IMR-90 (cell line): ENCODE measurements around the gene KIFC3. TPM values are rescaled to one million over a fixed set of nuclear protein-coding genes. Genes with fewer than 3 reads are reported as not detected.
A peak's percentile ranks its signal among the peaks of the same experiment; 100 is the strongest.

Experiments
- ATAC-seq: fragments of 200-7000 bp; cut with Tn5 transposase; 2 replicates; pipeline ENCODE4 v1.9.1; 2020; ENCODE audit warnings: low read depth, mild to moderate bottlenecking, moderate library complexity
- BruUV-seq: library from RNA; stranded (reverse); fragments of 400-500 nt; replicated peaks from 2 replicates; lab custom pipeline; 2021; lab: Mats Ljungman, UMichigan
- CTCF ChIA-PET: fragments of 300-600 bp; formaldehyde crosslinking; extraction: SDS; loops from one replicate; lab custom pipeline; 2021; ENCODE audit warnings: antibody characterized with exemption; lab: Yijun Ruan, JAX
- POLR2A ChIA-PET: fragments of 300-600 bp; sonication (Branson Sonifier 250); formaldehyde crosslinking; loops from one replicate; lab custom pipeline; 2022; ENCODE audit warnings: antibody characterized with exemption; ENCODE audit not compliant: unreplicated experiment; lab: Charles Lee
- DNase-seq: peaks from one replicate; pipeline ENCODE4 v3.0.0; 2013
- H2AFZ ChIP-seq: replicated peaks from 2 replicates; pipeline ENCODE3; 2013; ENCODE audit warnings: low read length, mild to moderate bottlenecking; ENCODE audit not compliant: poor library complexity
- H2AK5ac ChIP-seq: 2 replicates; pipeline ENCODE4 v1.6.1; 2013; ENCODE audit warnings: low read depth, low read length, inconsistent platforms
- H2AK9ac ChIP-seq: replicated peaks from 2 replicates; pipeline ENCODE3; 2013; ENCODE audit warnings: mild to moderate bottlenecking, low read depth, low read length, moderate library complexity; ENCODE audit not compliant: poor library complexity
- H2BK120ac ChIP-seq: 2 replicates; pipeline ENCODE4 v1.6.1; 2013; ENCODE audit warnings: low read depth, low read length, inconsistent platforms
- H2BK15ac ChIP-seq: 3 replicates; pipeline ENCODE4 v1.6.1; 2013; ENCODE audit warnings: low read depth, low read length, inconsistent platforms
- H2BK20ac ChIP-seq: 2 replicates; pipeline ENCODE4 v1.6.1; 2013; ENCODE audit warnings: low read depth, mild to moderate bottlenecking, inconsistent platforms, low read length, moderate library complexity
- H2BK5ac ChIP-seq: 2 replicates; pipeline ENCODE4 v1.6.1; 2013; ENCODE audit warnings: mild to moderate bottlenecking, low read depth, low read length, inconsistent platforms; ENCODE audit not compliant: poor library complexity, severe bottlenecking
- H3K14ac ChIP-seq: replicated peaks from 2 replicates; pipeline ENCODE4 v1.6.1; 2013; ENCODE audit warnings: low read depth, low read length, inconsistent platforms
- H3K18ac ChIP-seq: 2 replicates; pipeline ENCODE4 v1.6.1; 2013; ENCODE audit warnings: low read depth, low read length, control low read depth
- H3K23ac ChIP-seq: 2 replicates; pipeline ENCODE4 v1.6.1; 2013; ENCODE audit warnings: low read depth, low read length, inconsistent platforms
- H3K27ac ChIP-seq: 2 replicates; pipeline ENCODE4 v1.5.1; 2013; ENCODE audit warnings: mild to moderate bottlenecking, control low read depth, low read length; ENCODE audit not compliant: insufficient read depth
- H3K27me3 ChIP-seq: 2 replicates; pipeline ENCODE4 v1.6.1; 2013; ENCODE audit warnings: low read length; ENCODE audit not compliant: control insufficient read depth, insufficient read depth
- H3K36me3 ChIP-seq: 2 replicates; pipeline ENCODE4 v1.6.1; 2013; ENCODE audit warnings: low read length, mixed read lengths; ENCODE audit not compliant: control insufficient read depth, insufficient read depth
- H3K4ac ChIP-seq: 2 replicates; pipeline ENCODE4 v1.6.1; 2013; ENCODE audit warnings: low read depth, low read length, inconsistent platforms
- H3K4me1 ChIP-seq: 2 replicates; pipeline ENCODE4 v1.6.1; 2013; ENCODE audit warnings: low read length, mixed read lengths; ENCODE audit not compliant: control insufficient read depth, insufficient read depth
- H3K4me2 ChIP-seq: 2 replicates; pipeline ENCODE4 v1.6.1; 2013; ENCODE audit warnings: low read depth, mild to moderate bottlenecking, control low read depth, low read length, moderate library complexity
- H3K4me3 ChIP-seq: 2 replicates; pipeline ENCODE4 v1.5.1; 2013; ENCODE audit warnings: low read depth, mild to moderate bottlenecking, control low read depth, low read length, moderate library complexity; ENCODE audit not compliant: insufficient read depth
- H3K56ac ChIP-seq: 2 replicates; pipeline ENCODE4 v1.6.1; 2013; ENCODE audit warnings: low read length, inconsistent platforms; ENCODE audit not compliant: insufficient read depth; ENCODE audit errors: extremely low read depth
- H3K79me1 ChIP-seq, 2 experiments: 2 replicates each; pipeline ENCODE4 v1.6.1; 2013; ENCODE audit warnings: low read length in 2 of 2, inconsistent platforms in 1 of 2, low read depth in 1 of 2
- H3K9ac ChIP-seq: 2 replicates; pipeline ENCODE4 v1.6.1; 2013; ENCODE audit warnings: low read depth, low read length, control low read depth
- H3K9me1 ChIP-seq: 2 replicates; pipeline ENCODE4 v1.6.1; 2013; ENCODE audit warnings: low read length, inconsistent platforms; ENCODE audit not compliant: insufficient read depth
- H3K9me3 ChIP-seq: 2 replicates; pipeline ENCODE4 v1.6.1; 2013; ENCODE audit warnings: low read length; ENCODE audit not compliant: control insufficient read depth, insufficient read depth
- H4K20me1 ChIP-seq: 2 replicates; pipeline ENCODE4 v1.6.1; 2013; ENCODE audit warnings: low read length, inconsistent platforms; ENCODE audit not compliant: insufficient read depth
- H4K5ac ChIP-seq: 2 replicates; pipeline ENCODE4 v1.6.1; 2013; ENCODE audit warnings: mild to moderate bottlenecking, low read depth, low read length, control low read depth
- H4K8ac ChIP-seq, 2 experiments: 2 replicates each; pipeline ENCODE4 v1.6.1; 2013; ENCODE audit warnings: low read depth in 2 of 2, low read length in 2 of 2, control low read depth in 1 of 2, inconsistent platforms in 1 of 2
- H4K91ac ChIP-seq: 2 replicates; pipeline ENCODE4 v1.6.1; 2013; ENCODE audit warnings: low read depth, low read length, inconsistent platforms; ENCODE audit not compliant: insufficient read depth
- BHLHE40 ChIP-seq: fragments of 150-350 bp; IDR thresholded peaks from 2 replicates; pipeline ENCODE4 v1.6.1; 2016; ENCODE audit warnings: mild to moderate bottlenecking, low read depth, low read length
- MAZ ChIP-seq: IDR thresholded peaks from 2 replicates; pipeline ENCODE4 v1.6.1; 2012; ENCODE audit warnings: low read depth, mild to moderate bottlenecking, low read length, improper control_type of control experiment, moderate library complexity, borderline replicate concordance
- RAD21 ChIP-seq: IDR thresholded peaks from 2 replicates; pipeline ENCODE4 v1.6.1; 2012; ENCODE audit warnings: low read length, improper control_type of control experiment
- RCOR1 ChIP-seq: IDR thresholded peaks from 2 replicates; pipeline ENCODE4 v1.6.1; 2012; ENCODE audit warnings: mild to moderate bottlenecking, low read length, improper control_type of control experiment; ENCODE audit not compliant: insufficient replicate concordance
- SMC3 ChIP-seq: fragments of 150-350 bp; IDR thresholded peaks from 2 replicates; pipeline ENCODE4 v1.6.1; 2016; ENCODE audit warnings: low read depth, mild to moderate bottlenecking, antibody characterized with exemption, low read length, moderate library complexity
- USF2 ChIP-seq: fragments of 150-350 bp; IDR thresholded peaks from 2 replicates; pipeline ENCODE4 v1.6.1; 2017; ENCODE audit warnings: mild to moderate bottlenecking, antibody characterized with exemption, low read length, low read depth
- WGBS, 2 experiments: methylation state at CpG; one replicate each; pipeline versions ENCODE4 v1.1.5 to v1.1.7; 2013; ENCODE audit warnings: missing lambda C conversion rate in 2 of 2; ENCODE audit not compliant: insufficient read length in 1 of 2; ENCODE audit errors: extremely low coverage in 2 of 2; 5-methylcytosine and 5-hydroxymethylcytosine counted together
- dilution Hi-C: fragments of 300-500 bp; cut with HindIII; formaldehyde crosslinking; loops from one replicate; pipeline ENCODE4 v1.14.3; 2018; ENCODE audit warnings: low sequenced_read_pairs; ENCODE audit not compliant: unreplicated experiment
- in situ Hi-C: fragments of 300-500 bp; cut with MboI; formaldehyde crosslinking; loops from 3 replicates; pipeline ENCODE4 v1.14.3; 2019; ENCODE audit warnings: low sequenced_read_pairs, inconsistent platforms, mixed read lengths
- intact Hi-C: fragments of 100-400 bp; cut with micrococcal nuclease; formaldehyde crosslinking; loops from 2 replicates; pipeline ENCODE4 v1.10.0; 2022
- polyA plus RNA-seq, 3 experiments: library from polyadenylated mRNA; depleted of rRNA; stranded (reverse); fragments of >200 nt; gene quantifications; 2 replicates each; pipeline ENCODE4 v1.2.3, GENCODE V29; 2012; ENCODE audit warnings: low replicate concordance in 1 of 3
- total RNA-seq: library from RNA; depleted of rRNA; stranded (reverse); fragments of >200 nt; gene quantifications from 2 replicates; pipeline ENCODE4 v1.2.3, GENCODE V29; 2012

KIFC3 gene
- total and polyA plus RNA-seq, 2 of the 4 experiments (the other 2 are of a cell fraction), result 48.6 to 62.5 TPM

GRCh38 chr16:57834936-57835335, 32.6 kb upstream of the KIFC3 start:
- ChIA-PET POLR2A (no interaction called here), CTCF (no interaction called here)
- no TSS peak for BruUV-seq
- Histone ChIP-seq H2AK9ac (no peak overlapping the region), H3K56ac (no peak overlapping the region), H3K9me3 (no peaks in the 10 kb centered on the region), H3K36me3 (no peaks in the 10 kb centered on the region), H2AFZ (peak overlapping the region; percentile 70), H2AK5ac (no peak overlapping the region), H3K18ac (no peak overlapping the region), H3K4me3 (no peak overlapping the region), H4K91ac (no peak overlapping the region), H3K23ac (no peak overlapping the region), H3K4me1 (no peaks in the 10 kb centered on the region), H3K9me1 (0 out of 2 replicates have a peak, but pooled peaks cover 2% of the 10 kb centered on the region), H2BK20ac (no peak overlapping the region), H2BK120ac (no peak overlapping the region), H3K4ac (no peak overlapping the region), H3K9ac (no peak overlapping the region), H3K4me2 (no peak overlapping the region), H3K79me1 (no peaks in the 10 kb centered on the region), H2BK15ac (no peak overlapping the region), H3K14ac (no peak overlapping the region), H3K27ac (no peak overlapping the region), H2BK5ac (no peak overlapping the region), H4K5ac (no peak overlapping the region), H3K27me3 (peaks cover 6% of the 10 kb centered on the region; the same call in 1 of the 2 replicates), H4K20me1 (no peaks in the 10 kb centered on the region), H4K8ac (no peak overlapping the region)
- no CpG with 5 or more reads among the region's 5 CpGs for WGBS, 2 experiments
- peak; percentile 68 for ATAC-seq
- peak; percentile 34 for DNase-seq
- in situ Hi-C loops (no loop called here), intact Hi-C loops (no loop called here), dilution Hi-C loops (no loop called here)
- TF ChIP-seq BHLHE40, result no peak
- TF ChIP-seq USF2, result no peak
- TF ChIP-seq RAD21, result no peak
- no peak for TF ChIP-seq MAZ
- TF ChIP-seq SMC3, result no peak
- no peak for TF ChIP-seq RCOR1
